Measurements from ENCODE around the gene PLEKHG5. TPM values are rescaled to one million over a fixed set of nuclear protein-coding genes. Genes with fewer than 3 reads are reported as not detected.
A peak's percentile ranks its signal among the peaks of the same experiment; 100 is the strongest.
"Not testable (repeated sequence)": the region's sequence is repeated elsewhere in the genome, so short reads cannot be mapped to it uniquely, and the experiment has no call there.

The PLEKHG5 gene
- total RNA-seq, 1 experiment from 2014 or later = 0.86 TPM

GRCh38 chr1:6455752-6456520 is 35.5 kb downstream of the PLEKHG5 start:
- H3K27me3 ChIP-seq (replicated peaks; ENCODE audit: insufficient read depth, low read depth, low read length, poor library complexity) = peaks cover 72% of the 10 kb centered on the region
- H3K27ac ChIP-seq (ENCODE audit: low read depth, low read length, poor library complexity, severe bottlenecking); H3K4me1 ChIP-seq (ENCODE audit: insufficient read depth, low read length, poor library complexity, severe bottlenecking); intact Hi-C loops (cut with micrococcal nuclease; ENCODE audit: unreplicated experiment); DNase-seq (ENCODE audit: low spot score); H3K36me3 ChIP-seq (ENCODE audit: insufficient read depth, low read length, poor library complexity, severe bottlenecking); H3K9me3 ChIP-seq (ENCODE audit: low read depth, low read length, poor library complexity, severe bottlenecking); H3K4me3 ChIP-seq (ENCODE audit: low read depth, low read length, poor library complexity, severe bottlenecking); BruUV-seq (replicated peaks); CTCF ChIA-PET; POLR2A ChIA-PET (ENCODE audit: low non-redundant PET): not testable (repeated sequence)
- TF ChIP-seq EZH2 (IDR thresholded peaks at IDR 0.05; ENCODE audit: borderline replicate concordance, low read depth, low read length, poor library complexity, severe bottlenecking) = peak; percentile 52

- peaks cover 79% of the 10 kb centered on the region for H3K27me3 ChIP-seq (replicated peaks; ENCODE audit: insufficient read depth, low read depth, low read length, poor library complexity)
- DNase-seq (ENCODE audit: low spot score) = no peak
- no TSS peak for BruUV-seq (replicated peaks)
- H3K36me3 ChIP-seq (ENCODE audit: insufficient read depth, low read length, poor library complexity, severe bottlenecking) = no peaks in the 10 kb centered on the region
- H3K27ac ChIP-seq (ENCODE audit: low read depth, low read length, poor library complexity, severe bottlenecking) = no peak overlapping the region
- intact Hi-C loops (cut with micrococcal nuclease; ENCODE audit: unreplicated experiment) = no loop called here
- no peaks in the 10 kb centered on the region for H3K4me1 ChIP-seq (ENCODE audit: insufficient read depth, low read length, poor library complexity, severe bottlenecking)
- no peak overlapping the region for H3K4me3 ChIP-seq (ENCODE audit: low read depth, low read length, poor library complexity, severe bottlenecking)
- 0 out of 2 replicates have a peak, but pooled peaks have one; percentile 8 for TF ChIP-seq CTCF (conservative IDR thresholded peaks at IDR 0.05; ENCODE audit: low read depth, low read length)
- peak; percentile 85 for TF ChIP-seq EZH2 (IDR thresholded peaks at IDR 0.05; ENCODE audit: borderline replicate concordance, low read depth, low read length, poor library complexity, severe bottlenecking)
- no peaks in the 10 kb centered on the region for H3K9me3 ChIP-seq (ENCODE audit: low read depth, low read length, poor library complexity, severe bottlenecking)
- CTCF ChIA-PET = interaction anchor here (0.6 kb wide), 1 partner anchor 1433 kb away, joined by 3 read pairs; no protein-coding TSS in a partner anchor
- POLR2A ChIA-PET (ENCODE audit: low non-redundant PET) = no interaction called here
These were observed 36.4 kb downstream of the PLEKHG5 start for GRCh38 chr1:6454856-6455751.

GRCh38 chr1:6453895-6454855 is 37.3 kb downstream of the PLEKHG5 start:
- H3K4me1 ChIP-seq (ENCODE audit: insufficient read depth, low read length, poor library complexity, severe bottlenecking); intact Hi-C loops (cut with micrococcal nuclease; ENCODE audit: unreplicated experiment); H3K4me3 ChIP-seq (ENCODE audit: low read depth, low read length, poor library complexity, severe bottlenecking); H3K27ac ChIP-seq (ENCODE audit: low read depth, low read length, poor library complexity, severe bottlenecking); DNase-seq (ENCODE audit: low spot score); H3K36me3 ChIP-seq (ENCODE audit: insufficient read depth, low read length, poor library complexity, severe bottlenecking); H3K9me3 ChIP-seq (ENCODE audit: low read depth, low read length, poor library complexity, severe bottlenecking); BruUV-seq (replicated peaks): not testable (repeated sequence)
- H3K27me3 ChIP-seq (replicated peaks; ENCODE audit: insufficient read depth, low read depth, low read length, poor library complexity) = peaks cover 83% of the 10 kb centered on the region
- ChIA-PET CTCF (interaction anchor here (0.6 to 1.3 kb wide), 2 partner anchors 16 to 1433 kb away, joined by 3 to 6 read pairs; no protein-coding TSS in a partner anchor), POLR2A (ENCODE audit: low non-redundant PET) (interaction anchor here (0.7 kb wide), 1 partner anchor 1765 kb away, joined by 3 read pairs; no protein-coding TSS in a partner anchor)
- peak; percentile 82 for TF ChIP-seq EZH2 (IDR thresholded peaks at IDR 0.05; ENCODE audit: borderline replicate concordance, low read depth, low read length, poor library complexity, severe bottlenecking)
